Gastroesophageal sphincter (tissue), 3 donors: ENCODE results near the gene CHTOP.

Source experiments
- CTCF ChIP-seq, 4 experiments: fragments of 200-600 bp in 2 of 4; fragments of 450-650 bp in 2 of 4; sonication (generic) in 1 of 4; IDR thresholded peaks; one replicate each; pipeline ENCODE4 v1.5.1; 2017 to 2019; ENCODE audit warnings: antibody characterized with exemption in 4 of 4, mild to moderate bottlenecking in 2 of 4, moderate library complexity in 2 of 4
- POLR2A ChIP-seq, 2 donors: fragments of 450-650 bp; IDR thresholded peaks; one replicate each; pipeline ENCODE4 v1.6.1; 2017; ENCODE audit warnings: antibody characterized with exemption in 2 of 2, mild to moderate bottlenecking in 2 of 2, moderate library complexity in 1 of 2
- POLR2AphosphoS5 ChIP-seq: sonication (generic); formaldehyde crosslinking; IDR thresholded peaks from one replicate; pipeline ENCODE4 v1.6.1; 2017; ENCODE audit warnings: antibody characterized with exemption

GRCh38 chr1:153617663-153618062 is 16.2 kb upstream of the CHTOP start:
- TF ChIP-seq POLR2A (IDR thresholded peaks at IDR 0.05) (no peak), CTCF (IDR thresholded peaks at IDR 0.05) (peak in 2 of 4 experiments; percentile 56 to 58), POLR2AphosphoS5 (no peak)
